BJ (cell line): ENCODE measurements around the gene EXOC7. TPM values are rescaled to one million over a fixed set of nuclear protein-coding genes. Genes with fewer than 3 reads are reported as not detected.
"Not testable (repeated sequence)": the region's sequence is repeated elsewhere in the genome, so short reads cannot be mapped to it uniquely, and the experiment has no call there.

Experiments
- CTCF ChIA-PET: fragments of 350-600 bp; formaldehyde crosslinking; extraction: SDS; loops from one replicate; lab custom pipeline; 2021; ENCODE audit warnings: antibody characterized with exemption, inconsistent platforms; lab: Yijun Ruan, JAX
- POLR2A ChIA-PET: fragments of 300-600 bp; sonication (Branson Sonifier 250); formaldehyde crosslinking; extraction: SDS; loops from one replicate; lab custom pipeline; 2021; ENCODE audit warnings: antibody characterized with exemption; lab: Charles Lee
- DNase-seq: peaks from one replicate; pipeline ENCODE4 v3.0.0-alpha.2; 2011; ENCODE audit warnings: low read depth
- H3K27me3 ChIP-seq: 2 replicates; pipeline ENCODE4 v1.6.0; 2011; ENCODE audit warnings: low read length; ENCODE audit not compliant: control insufficient read depth, insufficient read depth
- H3K36me3 ChIP-seq: 2 replicates; pipeline ENCODE4 v1.5.1; 2011; ENCODE audit warnings: low read length; ENCODE audit not compliant: control insufficient read depth, insufficient read depth
- H3K4me3 ChIP-seq: 2 replicates; pipeline ENCODE4 v1.5.1; 2011; ENCODE audit warnings: low read depth, mild to moderate bottlenecking, control low read depth, low read length
- polyA plus RNA-seq: library from polyadenylated mRNA; depleted of rRNA; stranded (reverse); fragments of >200 nt; gene quantifications from 2 replicates; pipeline ENCODE4 v1.2.3, GENCODE V29; 2011
- TF ChIP-seq, protein P1 (sequence below): IDR thresholded peaks from 2 replicates; pipeline ENCODE4 v1.5.1; 2011; ENCODE audit warnings: low read depth, mild to moderate bottlenecking, control low read depth, inconsistent platforms, low read length, moderate library complexity; ENCODE audit not compliant: insufficient read depth

EXOC7 gene
- polyA plus RNA-seq, 1 experiment, result 122 TPM

DNA sequence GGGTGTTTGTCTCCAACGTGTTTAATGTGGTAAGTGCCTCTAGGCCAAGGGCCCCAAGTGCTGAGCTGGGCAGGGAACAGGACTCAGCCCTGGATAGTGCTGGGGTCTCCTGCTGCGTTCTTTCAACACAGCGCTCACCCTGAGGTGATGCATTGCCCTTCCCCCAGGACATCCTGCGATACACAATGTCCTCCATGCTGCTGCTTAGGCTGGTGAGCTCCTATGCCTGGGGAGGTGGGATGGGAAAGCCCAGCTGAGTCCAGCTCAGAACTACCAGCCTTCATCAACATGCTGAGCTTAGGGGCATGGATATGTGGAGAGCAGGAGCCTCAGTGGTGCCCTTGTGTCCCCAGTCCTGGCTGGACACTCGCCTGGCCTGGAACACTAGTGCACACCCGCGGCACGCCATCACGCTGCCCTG is 24.0 kb downstream of the EXOC7 start:
- DNase-seq, result no peak
- POLR2A ChIA-PET, result no interaction called here
- Histone ChIP-seq H3K27me3 (peaks cover 53% of the 10 kb centered on the region), H3K4me3 (no peak overlapping the region), H3K36me3 (peaks cover 8% of the 10 kb centered on the region)
- CTCF ChIA-PET, result interaction anchor here (0.9 to 1.2 kb wide), 2 partner anchors 42 to 201 kb away, joined by 3 to 4 read pairs; no protein-coding TSS in a partner anchor
- TF ChIP-seq, protein P1, sequence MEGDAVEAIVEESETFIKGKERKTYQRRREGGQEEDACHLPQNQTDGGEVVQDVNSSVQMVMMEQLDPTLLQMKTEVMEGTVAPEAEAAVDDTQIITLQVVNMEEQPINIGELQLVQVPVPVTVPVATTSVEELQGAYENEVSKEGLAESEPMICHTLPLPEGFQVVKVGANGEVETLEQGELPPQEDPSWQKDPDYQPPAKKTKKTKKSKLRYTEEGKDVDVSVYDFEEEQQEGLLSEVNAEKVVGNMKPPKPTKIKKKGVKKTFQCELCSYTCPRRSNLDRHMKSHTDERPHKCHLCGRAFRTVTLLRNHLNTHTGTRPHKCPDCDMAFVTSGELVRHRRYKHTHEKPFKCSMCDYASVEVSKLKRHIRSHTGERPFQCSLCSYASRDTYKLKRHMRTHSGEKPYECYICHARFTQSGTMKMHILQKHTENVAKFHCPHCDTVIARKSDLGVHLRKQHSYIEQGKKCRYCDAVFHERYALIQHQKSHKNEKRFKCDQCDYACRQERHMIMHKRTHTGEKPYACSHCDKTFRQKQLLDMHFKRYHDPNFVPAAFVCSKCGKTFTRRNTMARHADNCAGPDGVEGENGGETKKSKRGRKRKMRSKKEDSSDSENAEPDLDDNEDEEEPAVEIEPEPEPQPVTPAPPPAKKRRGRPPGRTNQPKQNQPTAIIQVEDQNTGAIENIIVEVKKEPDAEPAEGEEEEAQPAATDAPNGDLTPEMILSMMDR, result 0 out of 2 replicates have a peak, but pooled peaks have one; percentile 16

DNA sequence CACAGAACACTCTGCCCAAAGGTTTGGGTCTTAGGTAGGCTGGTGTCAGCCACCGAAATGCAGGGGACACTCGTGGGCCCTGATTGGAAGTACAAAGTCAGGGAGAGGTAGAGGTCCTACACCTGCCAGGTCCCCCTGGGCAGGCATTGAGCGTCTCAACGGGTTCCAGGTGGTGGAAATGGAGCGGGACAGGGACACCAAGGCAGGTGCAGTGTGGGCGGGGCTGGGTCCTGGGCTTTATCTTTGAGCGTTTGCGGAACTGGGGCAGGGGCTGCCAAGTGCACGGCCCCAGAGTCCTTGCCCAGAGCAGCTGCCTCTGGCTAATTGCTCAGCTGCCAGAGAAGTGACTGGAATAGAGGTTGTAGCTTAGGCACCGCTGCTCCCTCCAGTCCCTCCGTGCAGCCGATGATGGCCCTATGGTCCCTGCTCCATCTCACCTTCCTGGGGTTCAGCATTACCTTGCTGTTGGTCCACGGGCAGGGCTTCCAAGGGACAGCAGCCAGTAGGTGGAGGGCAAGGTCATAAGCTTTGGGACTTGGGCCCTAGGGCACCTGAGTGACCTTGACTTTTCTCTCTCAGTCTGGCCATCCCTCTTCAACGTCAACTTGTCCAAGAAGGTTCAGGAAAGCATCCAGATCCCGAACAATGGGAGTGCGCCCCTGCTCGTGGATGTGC is 24.6 kb downstream of the EXOC7 start, which contains the start of gene ZACN:
TSS of gene ZACN (plus strand) at position 323 of the 675 bp plus-strand sequence. CDS start at position 406, 83 bp downstream.
- ChIA-PET CTCF (interaction anchor here (0.9 to 1.5 kb wide), 4 partner anchors 24 to 201 kb away, joined by 3 to 4 read pairs (median 4); partner anchors contain the start of gene EXOC7), POLR2A (no interaction called here)
- DNase-seq, result no peak
- Histone ChIP-seq H3K36me3 (peaks cover 4% of the 10 kb centered on the region; the same call in 1 of the 2 replicates), H3K27me3 (peaks cover 58% of the 10 kb centered on the region), H3K4me3 (no peak within 1 kb of the TSS)
- TF ChIP-seq, protein P1, result no peak

DNA sequence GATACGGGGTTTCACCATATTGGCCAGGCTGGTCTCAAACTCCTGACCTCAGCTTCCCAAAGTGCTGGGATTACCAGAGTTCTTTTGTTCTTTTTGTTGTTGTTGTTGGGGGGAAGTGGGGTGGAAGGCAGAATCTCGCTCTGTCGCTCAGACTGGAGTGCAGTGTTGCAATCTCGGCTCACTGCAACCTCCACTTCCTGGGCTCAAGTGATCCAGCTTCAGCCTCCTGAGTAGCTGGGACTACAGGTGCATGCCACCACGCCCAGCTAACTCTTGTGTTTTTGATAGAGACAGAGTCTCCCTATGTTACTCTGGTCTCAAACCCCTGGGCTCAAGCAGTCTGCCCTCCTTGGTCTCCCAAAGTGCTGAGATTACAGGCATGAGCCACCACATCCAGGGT is 25.2 kb downstream of the EXOC7 start:
- POLR2A ChIA-PET, result not testable (repeated sequence)
- CTCF ChIA-PET, result interaction anchor here (1.3 to 1.5 kb wide), 2 partner anchors 25 to 65 kb away, joined by 3 to 4 read pairs; partner anchors contain the start of gene EXOC7
- H3K27me3 ChIP-seq, result peaks cover 63% of the 10 kb centered on the region

DNA sequence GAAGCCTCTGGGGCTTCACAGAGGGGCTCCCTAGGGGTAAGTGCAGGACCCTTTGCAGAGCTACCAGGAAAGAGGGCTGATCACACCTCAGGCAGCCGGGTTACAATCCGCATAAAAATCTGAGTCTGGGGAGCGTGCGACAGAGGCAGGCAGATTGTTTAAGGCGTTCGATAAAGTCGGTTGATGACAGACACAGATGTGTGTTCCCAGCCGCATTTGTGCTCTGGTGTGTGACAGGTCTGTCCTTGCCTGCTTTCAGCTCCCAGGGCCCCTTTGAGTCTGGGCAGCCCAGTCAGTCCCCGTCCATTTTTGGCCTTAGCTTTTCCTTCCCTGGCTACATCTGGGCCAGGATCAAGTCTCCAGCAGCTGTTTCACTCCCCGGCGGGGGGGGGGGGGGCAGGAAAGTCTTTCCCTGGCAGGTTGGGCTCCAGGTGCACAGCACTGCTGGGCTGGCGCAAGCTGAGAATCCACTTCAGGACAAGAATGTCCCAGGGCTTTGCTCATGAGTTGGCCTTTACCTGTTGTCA is 25.9 kb downstream of the EXOC7 start:
- no peak for DNase-seq
- POLR2A ChIA-PET, result no interaction called here
- Histone ChIP-seq H3K4me3 (no peak overlapping the region), H3K36me3 (no peaks in the 10 kb centered on the region), H3K27me3 (peaks cover 63% of the 10 kb centered on the region)
- CTCF ChIA-PET, result interaction anchor here (1.2 to 1.5 kb wide), 3 partner anchors 26 to 64 kb away, joined by 3 to 4 read pairs (median 4); partner anchors contain the start of gene EXOC7
- TF ChIP-seq, protein P1, result no peak

More for the DNA sequence above, 25.2 kb downstream of the EXOC7 start:
- not testable (repeated sequence) for DNase-seq, H3K4me3 ChIP-seq, H3K36me3 ChIP-seq

DNA sequence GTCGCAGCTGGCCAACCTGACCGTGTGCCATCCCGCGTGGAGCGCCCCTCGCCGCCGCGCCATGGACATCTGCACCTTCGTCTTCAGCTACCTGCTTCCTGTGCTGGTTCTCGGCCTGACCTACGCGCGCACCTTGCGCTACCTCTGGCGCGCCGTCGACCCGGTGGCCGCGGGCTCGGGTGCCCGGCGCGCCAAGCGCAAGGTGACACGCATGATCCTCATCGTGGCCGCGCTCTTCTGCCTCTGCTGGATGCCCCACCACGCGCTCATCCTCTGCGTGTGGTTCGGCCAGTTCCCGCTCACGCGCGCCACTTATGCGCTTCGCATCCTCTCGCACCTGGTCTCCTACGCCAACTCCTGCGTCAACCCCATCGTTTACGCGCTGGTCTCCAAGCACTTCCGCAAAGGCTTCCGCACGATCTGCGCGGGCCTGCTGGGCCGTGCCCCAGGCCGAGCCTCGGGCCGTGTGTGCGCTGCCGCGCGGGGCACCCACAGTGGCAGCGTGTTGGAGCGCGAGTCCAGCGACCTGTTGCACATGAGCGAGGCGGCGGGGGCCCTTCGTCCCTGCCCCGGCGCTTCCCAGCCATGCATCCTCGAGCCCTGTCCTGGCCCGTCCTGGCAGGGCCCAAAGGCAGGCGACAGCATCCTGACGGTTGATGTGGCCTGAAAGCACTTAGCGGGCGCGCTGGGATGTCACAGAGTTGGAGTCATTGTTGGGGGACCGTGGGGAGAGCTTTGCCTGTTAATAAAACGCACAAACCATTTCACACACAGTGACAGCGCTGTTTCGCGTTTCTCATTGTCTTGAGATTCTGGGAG is 26.6 kb downstream of the EXOC7 start:
- Histone ChIP-seq H3K4me3 (no peak overlapping the region), H3K27me3 (peaks cover 63% of the 10 kb centered on the region), H3K36me3 (no peaks in the 10 kb centered on the region)
- CTCF ChIA-PET, result interaction anchor here (0.9 to 1.2 kb wide), 2 partner anchors 45 to 63 kb away, joined by 3 to 4 read pairs; no protein-coding TSS in a partner anchor
- TF ChIP-seq, protein P1, result no peak
- DNase-seq, result no peak
- POLR2A ChIA-PET, result no interaction called here
